GM19193 (cell line): ENCODE results near the gene CCPG1.

Source experiments
- POLR2A ChIP-seq: IDR thresholded peaks from 4 replicates; pipeline ENCODE4 v1.6.1; 2011; ENCODE audit not compliant: insufficient read depth, insufficient read length; ENCODE audit errors: extremely low read depth

Gene CCPG1

DNA sequence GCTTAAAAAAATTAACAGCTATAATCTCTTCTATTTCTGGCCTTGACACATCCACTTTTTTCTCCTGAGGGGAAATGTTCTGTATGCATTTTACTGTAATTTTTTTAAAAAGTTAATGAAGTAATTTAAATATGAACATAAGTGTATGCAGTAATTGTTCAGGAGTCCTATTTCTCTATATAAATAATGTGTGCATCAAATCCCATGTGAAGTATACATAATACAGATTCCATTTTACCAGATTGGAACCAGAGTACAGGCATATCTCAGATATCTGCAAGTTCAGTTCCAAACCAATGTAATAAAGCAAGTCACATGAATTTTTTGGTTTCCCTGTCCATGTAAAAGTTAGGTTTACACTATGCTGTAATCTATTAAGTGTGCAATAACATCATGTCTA is 26.6 kb downstream of the CCPG1 start:
- TF ChIP-seq POLR2A: no peak

GRCh38 chr15:55379095-55379494 is 29.1 kb downstream of the CCPG1 start:
- TF ChIP-seq POLR2A: no peak

DNA sequence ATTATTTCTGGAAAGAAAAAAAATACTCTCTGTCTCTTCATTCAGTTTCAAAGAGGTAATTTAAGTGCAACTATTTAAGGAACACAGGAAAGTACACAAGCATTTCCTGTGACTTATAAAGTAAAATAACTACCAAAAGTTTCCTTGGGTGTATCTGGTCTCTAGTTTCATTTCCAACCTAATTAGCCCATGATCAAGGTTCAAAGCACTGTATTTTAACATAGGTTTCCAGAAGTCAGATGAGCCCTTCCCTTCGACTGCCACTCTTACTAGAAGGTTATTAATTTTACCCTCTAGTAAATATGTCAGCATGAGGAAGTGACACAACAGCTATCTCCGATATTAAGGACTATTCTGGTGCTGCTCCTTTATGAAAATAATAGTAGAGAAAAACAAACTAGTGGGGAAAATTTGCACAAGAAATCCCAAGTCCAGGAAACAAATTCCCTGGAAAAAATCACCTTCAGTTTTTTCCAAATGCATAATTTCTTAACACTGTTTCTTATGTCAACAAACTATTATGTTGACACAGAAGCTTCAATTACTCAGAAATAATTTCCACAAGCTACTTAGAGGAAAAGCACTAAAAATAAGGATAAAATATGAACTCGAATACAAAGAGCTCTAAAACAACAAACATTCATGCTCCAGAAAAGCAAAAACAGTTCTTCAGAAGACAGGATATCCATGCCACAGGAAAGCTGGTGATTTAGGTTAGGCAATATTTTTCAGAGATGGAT is 35.3 kb downstream of the CCPG1 start:
- no peak for TF ChIP-seq POLR2A

DNA sequence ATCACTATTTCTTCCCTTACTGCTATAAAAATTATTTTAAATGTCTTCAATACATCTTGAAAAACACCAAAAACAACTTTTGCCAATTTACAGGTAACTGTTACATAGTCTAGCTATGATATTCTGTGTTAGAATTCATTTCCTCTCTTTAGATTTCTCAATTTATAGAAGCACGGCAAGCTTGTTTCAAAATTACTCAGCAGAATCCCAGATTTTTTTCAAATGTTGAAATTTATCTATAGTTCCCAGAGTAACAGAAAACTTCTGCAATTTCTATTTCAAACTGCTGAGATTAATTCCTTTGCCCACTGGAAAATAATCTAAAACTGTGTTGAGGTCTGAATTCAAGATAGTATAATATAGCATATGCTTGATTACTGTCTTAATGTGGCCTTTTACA is 41.2 kb downstream of the CCPG1 start:
- TF ChIP-seq POLR2A: no peak

DNA sequence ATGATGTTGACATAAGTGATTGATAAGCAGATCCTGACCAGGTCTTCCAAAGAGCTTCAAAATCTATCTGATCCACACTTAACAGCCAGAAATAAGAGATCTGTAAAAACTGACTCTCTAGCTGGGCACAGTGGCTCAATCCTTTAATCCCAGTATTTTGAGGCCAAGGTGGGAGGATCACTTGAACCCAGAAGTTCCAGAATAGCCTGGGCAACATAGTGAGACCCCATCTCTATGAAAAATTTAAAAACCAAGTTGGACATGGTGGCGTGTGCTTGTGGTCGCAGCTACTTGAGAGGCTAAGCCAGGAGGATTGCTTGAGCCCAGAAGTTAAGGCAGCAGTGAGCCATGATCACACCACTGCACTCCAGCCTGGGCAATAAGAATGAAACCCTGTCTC is 45.5 kb downstream of the CCPG1 start:
- TF ChIP-seq POLR2A: no peak

GRCh38 chr15:55361048-55361447 is 47.1 kb downstream of the CCPG1 start:
- no peak for TF ChIP-seq POLR2A

DNA sequence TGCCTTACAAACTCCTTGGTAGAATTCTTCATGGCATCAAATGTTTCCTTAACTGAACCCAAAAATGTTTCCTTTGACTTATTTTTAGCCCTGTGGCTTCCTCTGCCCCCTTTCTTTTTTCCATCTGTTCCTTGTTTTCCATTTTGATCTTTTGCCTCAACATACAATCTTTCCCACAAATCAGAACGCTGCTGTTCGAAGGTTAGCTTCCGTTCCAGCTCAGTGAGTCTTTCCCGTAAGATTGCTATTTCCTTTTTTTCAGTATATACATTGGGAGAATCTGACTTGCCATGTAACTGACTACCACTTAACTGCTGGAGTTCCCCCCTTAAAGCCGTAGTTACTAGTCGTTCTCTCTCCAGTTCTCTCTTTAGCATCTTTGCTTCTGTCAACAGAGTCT is 47.9 kb downstream of the CCPG1 start:
- TF ChIP-seq POLR2A: no peak

- TF ChIP-seq POLR2A: no peak
Measured at GRCh38 chr15:55358471-55358870, 49.7 kb downstream of the CCPG1 start.

DNA sequence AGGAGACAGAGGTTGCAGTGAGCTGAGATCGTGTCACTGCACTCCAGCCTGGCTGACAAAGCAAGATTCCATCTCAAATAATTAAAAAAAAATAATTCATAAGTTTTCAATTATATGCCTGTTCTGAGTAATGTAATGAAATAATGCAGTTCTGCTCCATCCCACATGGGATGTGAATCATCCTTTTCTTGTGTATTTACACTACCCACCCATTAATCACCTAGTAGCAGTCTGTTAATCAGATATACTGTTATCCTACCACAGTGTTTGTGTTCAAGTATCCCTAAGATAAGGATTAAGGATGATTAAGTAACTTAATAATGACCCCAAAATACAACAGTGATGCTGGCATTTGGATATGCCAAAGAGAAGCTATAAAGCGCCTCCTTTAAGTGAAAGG is 50.4 kb downstream of the CCPG1 start:
- no peak for TF ChIP-seq POLR2A

DNA sequence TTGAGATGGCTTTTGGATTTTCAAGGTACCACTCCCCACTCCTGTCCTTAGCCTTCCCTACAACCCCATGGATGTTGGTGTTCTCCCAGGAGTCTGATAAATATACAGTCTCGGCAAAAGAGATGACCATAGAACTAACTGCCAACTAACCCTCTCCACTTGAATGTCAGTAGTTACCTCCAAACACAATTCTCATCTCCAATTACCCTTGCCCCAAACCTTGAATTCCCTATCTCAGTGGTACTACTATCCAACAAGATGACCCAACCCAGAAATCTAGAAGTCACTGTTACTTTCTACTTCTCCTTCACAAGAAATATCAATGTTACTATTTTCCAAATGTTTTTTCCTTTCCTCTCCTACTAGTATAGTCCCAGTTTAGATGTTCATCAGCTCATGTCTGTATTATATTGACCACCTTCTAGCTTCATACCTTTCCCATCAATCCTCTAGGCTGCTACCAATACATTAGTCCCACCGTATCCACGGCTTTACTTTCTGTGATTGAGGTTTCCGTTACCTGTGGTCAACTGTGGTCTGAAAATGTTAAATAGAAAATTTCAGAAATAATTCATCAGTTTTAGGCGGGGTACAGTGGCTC is 51.1 kb downstream of the CCPG1 start:
- no peak for TF ChIP-seq POLR2A

GRCh38 chr15:55353025-55353424 is 55.1 kb downstream of the CCPG1 start:
- TF ChIP-seq POLR2A: no peak

DNA sequence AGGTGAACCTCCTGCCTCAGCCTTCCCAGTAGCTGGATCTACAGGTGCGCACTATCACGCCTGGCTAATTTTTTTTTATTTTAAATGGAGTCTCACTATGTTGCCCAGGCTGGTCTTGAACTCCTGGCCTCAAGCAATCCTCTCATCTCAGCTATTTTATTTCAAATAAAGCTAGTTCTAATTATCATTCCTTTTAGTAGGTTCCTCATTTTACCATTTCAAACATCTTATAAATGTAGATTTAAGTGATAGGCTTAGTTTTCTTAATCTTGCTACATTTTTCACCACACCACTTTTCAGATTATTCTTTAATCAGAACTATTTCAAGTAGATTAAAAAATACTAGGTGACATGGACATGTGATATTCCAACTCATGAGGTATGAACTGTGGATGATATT is 58.9 kb downstream of the CCPG1 start:
- no peak for TF ChIP-seq POLR2A

DNA sequence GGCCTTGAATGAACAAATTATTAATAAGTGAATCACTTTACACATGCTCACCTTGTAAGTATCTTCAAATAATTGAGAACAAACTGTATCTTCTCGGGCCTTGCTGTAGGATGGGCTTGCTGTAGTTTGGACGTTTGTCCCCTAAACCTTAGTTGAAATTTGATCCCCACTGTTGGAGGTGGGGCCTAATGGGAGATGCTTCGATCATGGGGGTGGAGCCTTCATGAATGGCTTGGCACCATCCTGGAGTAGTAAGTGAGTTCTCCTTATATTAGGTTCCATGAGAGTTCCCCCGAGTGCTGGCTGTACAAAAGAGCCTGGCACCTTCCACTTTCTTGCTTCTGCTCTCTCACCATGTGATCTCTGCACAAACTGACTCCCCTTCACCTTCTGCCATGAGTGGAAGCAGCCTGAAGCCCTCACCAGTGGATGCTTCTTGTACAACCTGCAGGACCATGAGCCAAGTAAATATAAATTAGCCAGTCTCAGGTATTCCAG is 59.8 kb downstream of the CCPG1 start:
- TF ChIP-seq POLR2A: no peak

DNA sequence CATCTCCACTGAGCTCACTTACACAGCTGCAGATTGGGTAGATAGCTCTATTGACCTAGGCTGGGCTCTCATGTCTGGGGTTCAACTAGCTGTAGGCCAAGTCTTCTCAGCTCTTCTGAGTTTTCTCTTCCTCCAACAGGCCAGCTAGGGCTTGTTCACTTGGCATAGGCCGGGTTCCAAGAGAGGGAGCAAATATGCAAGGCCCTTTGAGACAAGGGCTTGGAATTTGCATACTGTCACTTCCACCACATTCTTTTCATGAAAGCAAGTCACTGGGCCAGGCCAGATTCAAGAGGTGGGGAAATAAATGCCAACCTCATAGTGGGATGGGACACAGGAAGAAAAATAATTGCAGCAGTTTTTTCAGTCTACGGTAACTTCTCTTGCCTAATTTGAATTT is 64.0 kb downstream of the CCPG1 start:
- no peak for TF ChIP-seq POLR2A

DNA sequence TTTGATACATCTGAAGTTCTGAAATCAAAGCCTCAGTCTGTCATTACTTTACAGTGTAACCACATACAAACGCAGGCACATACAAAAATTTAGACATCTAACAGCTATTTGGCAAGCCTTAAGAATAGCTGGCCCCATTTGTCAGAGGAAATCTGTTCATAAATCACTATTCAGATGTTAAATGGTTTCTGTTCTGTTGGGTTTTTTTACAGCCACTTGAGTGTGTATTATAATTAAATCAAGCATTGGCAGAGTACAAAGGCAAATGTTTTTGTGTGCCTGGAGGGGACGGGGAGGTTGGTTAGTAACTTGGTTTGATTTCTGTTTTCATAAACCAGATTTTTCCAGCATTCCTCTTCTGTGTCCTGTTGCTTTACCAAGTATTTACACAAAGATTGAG is 65.0 kb downstream of the CCPG1 start:
- TF ChIP-seq POLR2A: no peak

GRCh38 chr15:55337160-55337559 is 71.0 kb downstream of the CCPG1 start:
- TF ChIP-seq POLR2A: no peak
